Mesodermal cell (in vitro differentiated cells): ENCODE measurements around the gene CEP112.

Source experiments
- H3K27ac ChIP-seq: 2 replicates; pipeline ENCODE4 v1.7.0; 2013; ENCODE audit warnings: mild to moderate bottlenecking, low read depth, low read length, moderate library complexity; ENCODE audit not compliant: severe bottlenecking
- H3K36me3 ChIP-seq: 2 replicates; pipeline ENCODE4 v1.7.1; 2013; ENCODE audit warnings: mild to moderate bottlenecking, low read length, moderate library complexity; ENCODE audit not compliant: control insufficient read depth, insufficient read depth
- H3K4me1 ChIP-seq: one replicate; pipeline ENCODE4 v1.7.1; 2013; ENCODE audit warnings: mild to moderate bottlenecking, low read length; ENCODE audit not compliant: insufficient read depth, control insufficient read depth, poor library complexity, severe bottlenecking
- H3K4me3 ChIP-seq: 2 replicates; pipeline ENCODE4 v1.7.0; 2013; ENCODE audit warnings: low read length, control low read depth, mild to moderate bottlenecking; ENCODE audit not compliant: insufficient read depth, poor library complexity, severe bottlenecking; ENCODE audit errors: extremely low read depth
- H3K9me3 ChIP-seq: 2 replicates; pipeline ENCODE4 v1.7.1; 2013; ENCODE audit warnings: mild to moderate bottlenecking, low read length, moderate library complexity; ENCODE audit not compliant: control insufficient read depth
- WGBS, 2 experiments: methylation state at CpG; one replicate each; pipeline ENCODE4 v1.1.5; 2013; ENCODE audit warnings: missing lambda C conversion rate in 2 of 2; ENCODE audit not compliant: insufficient coverage in 2 of 2; 5-methylcytosine and 5-hydroxymethylcytosine counted together

CEP112 gene

DNA sequence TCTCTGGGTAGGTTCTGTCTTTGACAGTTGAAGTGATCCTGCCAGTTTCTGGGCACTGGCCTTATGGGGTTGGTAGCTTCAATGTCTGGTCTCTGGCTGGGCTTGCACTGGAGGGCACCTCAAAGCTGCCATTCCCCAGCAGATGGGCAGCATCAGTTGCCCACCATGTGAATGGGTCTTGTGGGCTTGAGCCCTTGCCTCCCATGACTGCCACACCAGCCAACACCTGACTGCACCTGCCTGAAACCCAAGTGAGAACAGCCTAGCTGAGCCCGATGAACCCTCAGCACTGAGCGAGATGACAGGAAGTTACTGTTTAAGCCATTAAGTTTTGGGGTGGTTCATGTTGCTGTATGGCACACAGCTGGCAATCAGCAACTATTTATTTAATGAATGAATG lies 561.4 kb downstream of the CEP112 start:
- 100% methylated on average over 2 of the region's 2 CpGs; no CpG with 5 or more reads in 1 of the 2 experiments for WGBS, 2 experiments
- H3K4me1 ChIP-seq, result peaks cover 7% of the 10 kb centered on the region
- H3K36me3 ChIP-seq, result no peaks in the 10 kb centered on the region
- no peaks in the 10 kb centered on the region for H3K9me3 ChIP-seq
- H3K27ac ChIP-seq, result no peak overlapping the region
- no peak overlapping the region for H3K4me3 ChIP-seq

DNA sequence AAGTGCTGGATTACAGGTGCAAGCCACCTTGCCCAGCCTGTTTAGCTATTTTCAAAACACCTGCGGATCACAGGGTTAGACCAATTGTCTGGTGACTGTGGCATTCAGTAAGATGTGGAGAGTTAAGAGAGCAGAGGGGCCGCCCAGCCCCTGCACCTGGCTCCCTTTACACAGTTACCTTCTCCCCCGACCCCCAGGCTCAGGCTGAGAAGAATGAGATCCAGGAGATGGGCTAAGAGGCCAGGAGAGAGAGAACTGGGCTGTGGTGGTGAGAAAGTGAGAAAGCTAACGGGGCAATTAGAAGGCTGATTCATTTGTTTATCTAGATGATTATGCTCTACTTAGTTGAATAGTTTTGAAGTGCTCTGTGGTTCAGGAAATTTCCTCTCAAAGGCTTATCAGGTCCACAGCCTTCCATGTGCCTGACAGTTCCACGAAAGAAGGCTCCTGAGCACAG lies 562.7 kb downstream of the CEP112 start:
- Histone ChIP-seq H3K4me1 (peaks cover 8% of the 10 kb centered on the region), H3K27ac (no peak overlapping the region), H3K4me3 (no peak overlapping the region), H3K36me3 (no peaks in the 10 kb centered on the region), H3K9me3 (no peaks in the 10 kb centered on the region)
- WGBS, 2 experiments, result 73 to 75% methylated on average over 2 to 3 of the region's 5 CpGs

GRCh38 chr17:65628644-65629036 lies 563.3 kb downstream of the CEP112 start:
- 85% methylated on average over 8 of the region's 8 CpGs for WGBS, 2 experiments
- Histone ChIP-seq H3K4me3 (no peak overlapping the region), H3K9me3 (no peaks in the 10 kb centered on the region), H3K27ac (no peak overlapping the region), H3K36me3 (no peaks in the 10 kb centered on the region), H3K4me1 (peaks cover 13% of the 10 kb centered on the region)

DNA sequence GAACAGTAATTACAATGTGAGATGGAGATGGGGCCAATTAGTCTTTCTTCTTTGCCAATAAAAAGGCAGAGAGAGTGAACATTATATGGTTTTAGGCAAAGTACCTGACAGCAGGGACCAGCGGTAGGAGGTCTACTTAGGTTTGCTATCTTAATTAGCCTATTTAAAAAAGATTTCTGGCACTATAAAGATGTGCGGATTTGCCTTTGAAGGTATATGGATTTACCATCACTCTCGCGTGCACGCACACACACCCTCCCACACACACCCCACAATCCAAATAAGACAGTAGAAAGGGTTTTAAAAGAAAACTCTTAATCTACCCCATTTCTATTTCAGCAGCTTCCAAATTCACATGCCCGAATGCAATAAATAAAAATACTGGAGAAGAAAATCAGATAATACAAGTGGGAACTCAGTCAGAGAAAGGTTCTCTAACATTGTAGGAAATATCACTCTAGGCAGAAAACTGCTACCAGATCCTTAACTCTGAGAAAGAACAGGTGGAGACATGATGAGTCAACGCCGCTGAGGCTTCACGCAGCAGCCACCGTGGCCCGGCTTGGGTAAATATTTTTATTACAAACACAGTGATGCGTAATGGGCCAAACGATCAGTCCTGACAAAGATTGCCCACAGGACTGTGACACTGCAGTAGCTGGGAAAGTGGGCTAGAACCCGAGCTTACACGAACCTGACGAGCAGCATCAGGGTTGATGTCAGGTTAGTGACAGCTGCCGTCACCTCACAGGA lies 563.9 kb downstream of the CEP112 start:
- peaks cover 13% of the 10 kb centered on the region for H3K4me1 ChIP-seq
- WGBS, 2 experiments, result 77% methylated on average over 11 to 12 of the region's 17 CpGs
- no peaks in the 10 kb centered on the region for H3K9me3 ChIP-seq
- no peak overlapping the region for H3K4me3 ChIP-seq
- H3K36me3 ChIP-seq, result no peaks in the 10 kb centered on the region
- H3K27ac ChIP-seq, result no peak overlapping the region

DNA sequence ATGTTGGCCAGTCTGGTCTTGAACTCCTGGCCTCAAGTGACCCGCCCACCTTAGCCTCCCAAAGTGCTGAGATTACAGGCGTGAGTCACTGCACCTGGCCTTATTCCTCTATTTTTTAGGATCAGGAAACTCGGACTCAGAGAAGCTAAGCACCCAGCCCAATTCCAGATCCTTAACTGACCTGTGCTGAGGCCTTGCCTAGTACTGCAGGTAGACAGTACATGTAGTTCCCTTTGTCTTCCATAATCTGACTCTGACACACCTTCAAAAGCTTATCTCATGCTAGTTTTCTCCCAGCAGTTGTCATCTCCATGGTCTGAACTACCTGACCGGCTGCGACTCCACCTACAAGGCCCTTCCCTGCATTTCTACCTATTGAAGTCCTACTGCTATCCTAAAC lies 564.8 kb downstream of the CEP112 start:
- WGBS, 2 experiments, result 91% methylated on average over 5 of the region's 5 CpGs
- Histone ChIP-seq H3K27ac (no peak overlapping the region), H3K4me1 (peaks cover 13% of the 10 kb centered on the region), H3K4me3 (no peak overlapping the region), H3K9me3 (no peaks in the 10 kb centered on the region), H3K36me3 (no peaks in the 10 kb centered on the region)

DNA sequence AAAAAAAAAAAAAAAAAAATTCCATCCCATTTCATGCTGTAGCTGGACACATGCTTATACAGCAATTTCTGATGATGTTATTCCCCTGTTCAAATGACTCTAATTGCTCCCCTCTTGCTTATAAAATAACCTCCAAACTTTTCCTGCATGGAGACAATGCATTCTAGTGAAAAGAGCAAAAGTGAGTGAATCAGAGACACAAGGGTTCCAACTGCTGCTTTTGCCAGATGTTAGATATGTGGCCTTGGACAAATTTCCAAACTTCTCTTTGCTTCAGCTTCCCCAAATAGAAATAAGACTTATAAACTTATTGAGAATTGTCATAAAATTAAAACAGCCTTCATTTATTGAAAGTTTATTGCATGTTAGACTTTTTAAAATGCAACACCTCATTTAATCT lies 565.5 kb downstream of the CEP112 start:
- Histone ChIP-seq H3K4me1 (peaks cover 13% of the 10 kb centered on the region), H3K36me3 (no peaks in the 10 kb centered on the region), H3K9me3 (no peaks in the 10 kb centered on the region), H3K27ac (no peak overlapping the region), H3K4me3 (no peak overlapping the region)

DNA sequence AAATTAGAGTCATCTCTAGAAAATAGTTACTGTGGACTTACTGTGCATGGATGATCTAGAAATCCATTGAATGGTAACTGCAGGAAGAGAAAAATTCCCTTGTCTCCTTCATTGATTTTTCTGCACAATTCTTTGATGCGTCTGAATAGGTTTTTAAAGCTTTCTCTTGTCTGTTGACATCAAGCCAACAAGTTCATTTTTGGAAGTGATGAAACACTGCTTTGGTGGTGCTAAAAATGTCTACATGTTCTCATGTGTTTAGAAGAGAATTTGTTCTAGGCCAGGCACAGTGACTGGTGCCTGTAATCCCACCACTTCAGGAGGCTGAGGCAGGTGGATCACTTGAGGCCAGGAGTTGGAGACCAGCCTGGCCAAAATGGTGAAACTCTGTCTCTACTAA lies 573.4 kb downstream of the CEP112 start:
- 100% methylated on average over 1 of the region's 1 CpG; no CpG with 5 or more reads in 1 of the 2 experiments for WGBS, 2 experiments
- Histone ChIP-seq H3K4me3 (no peak overlapping the region), H3K9me3 (no peaks in the 10 kb centered on the region), H3K36me3 (no peaks in the 10 kb centered on the region), H3K27ac (no peak overlapping the region), H3K4me1 (no peaks in the 10 kb centered on the region)

- Histone ChIP-seq H3K9me3 (no peaks in the 10 kb centered on the region), H3K4me1 (no peaks in the 10 kb centered on the region), H3K27ac (no peak overlapping the region), H3K4me3 (no peak overlapping the region), H3K36me3 (no peaks in the 10 kb centered on the region)
- WGBS, 2 experiments, result 93 to 95% methylated on average over 9 to 11 of the region's 11 CpGs
Measured at GRCh38 chr17:65617496-65617895, 574.4 kb downstream of the CEP112 start.

- H3K9me3 ChIP-seq, result no peaks in the 10 kb centered on the region
- H3K27ac ChIP-seq, result no peak overlapping the region
- no peak overlapping the region for H3K4me3 ChIP-seq
- no peaks in the 10 kb centered on the region for H3K36me3 ChIP-seq
- H3K4me1 ChIP-seq, result no peaks in the 10 kb centered on the region
- 100% methylated on average over 1 of the region's 2 CpGs for WGBS, 2 experiments
Measured at GRCh38 chr17:65609749-65610148, 582.2 kb downstream of the CEP112 start.

- no peak overlapping the region for H3K27ac ChIP-seq
Measured at GRCh38 chr17:65609286-65609685, 582.6 kb downstream of the CEP112 start.

GRCh38 chr17:65604070-65604469 lies 587.9 kb downstream of the CEP112 start:
- 51 to 87% methylated on average over 2 of the region's 4 CpGs for WGBS, 2 experiments
- H3K9me3 ChIP-seq, result no peaks in the 10 kb centered on the region
- H3K4me1 ChIP-seq, result no peaks in the 10 kb centered on the region
- no peak overlapping the region for H3K4me3 ChIP-seq
- no peaks in the 10 kb centered on the region for H3K36me3 ChIP-seq
- H3K27ac ChIP-seq, result no peak overlapping the region

More at GRCh38 chr17:65609286-65609685, 582.6 kb downstream of the CEP112 start:
- no peaks in the 10 kb centered on the region for H3K36me3 ChIP-seq
- no peaks in the 10 kb centered on the region for H3K4me1 ChIP-seq
- 94 to 100% methylated on average over 2 of the region's 2 CpGs for WGBS, 2 experiments
- no peak overlapping the region for H3K4me3 ChIP-seq
- no peaks in the 10 kb centered on the region for H3K9me3 ChIP-seq
